GM18502 (cell line): ENCODE measurements around the gene DEPP1.
"Not testable (repeated sequence)": the region's sequence is repeated elsewhere in the genome, so short reads cannot be mapped to it uniquely, and the experiment has no call there.

Experiments used
- ATAC-seq: cut with Tn5 transposase; IDR thresholded peaks from one replicate; pipeline ENCODE4 v1.9.1; 2021; ENCODE audit warnings: mild to moderate bottlenecking; ENCODE audit not compliant: unreplicated experiment, poor library complexity

Gene DEPP1

GRCh38 chr10:44978570-44979280 is at the start of gene DEPP1:
DEPP1 (minus strand) TSS chr10:44978809; CDS start chr10:44978030, 779 bp downstream.
- peak; percentile 29 for ATAC-seq

- no peak for ATAC-seq
Observed at GRCh38 chr10:45023426-45023825, 44.8 kb upstream of the DEPP1 start.

DNA sequence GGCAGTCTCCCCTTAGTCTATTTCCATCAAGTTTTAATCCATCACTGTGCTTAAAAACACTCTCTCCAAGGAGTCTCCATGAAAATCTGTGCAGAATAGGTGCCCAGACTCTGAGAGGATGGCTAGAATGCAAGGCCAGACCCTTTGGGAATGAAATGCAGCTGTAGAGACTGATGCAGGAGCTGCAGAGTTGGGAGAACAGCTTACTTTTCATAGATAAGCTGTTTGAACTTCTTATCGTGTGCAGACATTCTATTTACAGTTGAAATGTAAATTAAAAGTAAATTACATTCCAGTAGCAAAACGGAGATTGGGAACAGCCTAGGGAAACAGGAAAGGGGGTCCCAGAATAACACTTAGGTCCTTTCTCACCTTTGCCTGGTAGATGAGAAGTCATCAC is 37.0 kb upstream of the DEPP1 start:
- ATAC-seq: no peak

- ATAC-seq: not testable (repeated sequence)
Observed at GRCh38 chr10:45014557-45014956, 35.9 kb upstream of the DEPP1 start.

- ATAC-seq: peak; percentile 82
Observed at GRCh38 chr10:45008524-45009161, 30.0 kb upstream of the DEPP1 start.

- ATAC-seq: no peak
Observed at GRCh38 chr10:45006276-45007030, 27.8 kb upstream of the DEPP1 start.

- no peak for ATAC-seq
Observed at GRCh38 chr10:45005284-45005683, 26.7 kb upstream of the DEPP1 start.

- no peak for ATAC-seq
Observed at GRCh38 chr10:45004661-45005060, 26.1 kb upstream of the DEPP1 start.

GRCh38 chr10:45003432-45004000 is 24.9 kb upstream of the DEPP1 start:
- no peak for ATAC-seq

DNA sequence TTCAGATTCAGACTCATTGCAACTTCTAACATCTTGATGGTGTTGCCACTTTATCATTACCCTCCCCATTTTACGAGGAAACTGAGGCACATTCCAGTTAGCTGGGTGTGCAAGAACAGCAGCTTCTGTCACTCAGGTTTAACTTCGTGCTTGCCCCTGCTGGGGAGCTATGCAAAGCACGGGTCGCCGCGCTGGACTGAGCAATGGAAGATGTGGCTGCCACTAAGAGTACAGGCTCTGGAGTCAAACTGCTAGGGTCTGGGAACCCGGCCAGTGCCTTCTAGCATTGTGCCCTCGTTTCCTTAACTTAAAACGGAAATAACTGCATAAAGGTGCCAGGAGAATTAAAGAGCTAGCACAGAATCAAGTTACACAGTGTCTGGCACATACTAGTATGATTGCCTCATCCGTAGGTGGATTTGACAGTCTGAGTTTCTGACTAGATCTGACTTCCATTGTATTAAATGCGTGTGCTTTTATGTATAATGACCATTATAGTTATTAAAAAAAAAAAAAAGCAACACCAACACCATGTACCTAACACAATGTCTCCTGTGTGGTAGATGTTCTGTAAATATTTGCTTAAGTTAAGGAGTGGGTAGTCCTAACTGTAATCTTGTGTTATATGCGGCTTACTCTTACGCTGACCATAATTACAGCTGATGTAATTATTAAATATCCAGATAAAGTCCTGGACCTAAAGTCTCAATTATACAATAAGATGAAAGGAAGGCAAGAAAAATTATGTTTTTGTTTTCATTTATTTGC is 23.0 kb upstream of the DEPP1 start:
- peak; percentile 78 for ATAC-seq

GRCh38 chr10:45000752-45001380 is 22.3 kb upstream of the DEPP1 start, which contains the start of gene ZNF22:
ZNF22 (plus strand) TSS chr10:45000923; CDS start chr10:45003369, 2,446 bp downstream.
- peak; percentile 82 for ATAC-seq

- ATAC-seq: peak; percentile 9
Observed at GRCh38 chr10:45000138-45000751, 21.6 kb upstream of the DEPP1 start.

DNA sequence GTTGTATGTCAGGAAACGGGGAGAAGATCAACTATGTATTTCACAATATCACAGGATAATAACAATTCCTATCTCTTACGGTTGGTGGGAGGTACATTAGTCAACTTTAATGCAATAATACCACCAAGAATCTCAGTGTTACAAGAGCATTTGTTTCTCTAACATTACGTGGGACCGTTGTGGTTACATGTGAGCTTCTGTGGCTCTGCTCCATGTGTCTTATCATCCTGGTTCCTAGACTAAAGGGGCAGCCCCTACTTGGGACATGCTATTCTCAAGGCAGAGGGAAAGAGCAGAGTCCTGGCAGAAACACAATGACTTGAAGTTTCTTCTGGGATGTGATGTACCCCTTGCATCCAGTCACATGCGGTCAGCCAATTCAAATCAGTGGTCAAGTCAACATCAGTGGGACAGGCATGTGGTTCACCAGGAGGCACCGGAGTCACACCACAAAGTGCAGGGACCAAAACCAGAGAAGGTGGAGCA is 19.6 kb upstream of the DEPP1 start:
- ATAC-seq: no peak

DNA sequence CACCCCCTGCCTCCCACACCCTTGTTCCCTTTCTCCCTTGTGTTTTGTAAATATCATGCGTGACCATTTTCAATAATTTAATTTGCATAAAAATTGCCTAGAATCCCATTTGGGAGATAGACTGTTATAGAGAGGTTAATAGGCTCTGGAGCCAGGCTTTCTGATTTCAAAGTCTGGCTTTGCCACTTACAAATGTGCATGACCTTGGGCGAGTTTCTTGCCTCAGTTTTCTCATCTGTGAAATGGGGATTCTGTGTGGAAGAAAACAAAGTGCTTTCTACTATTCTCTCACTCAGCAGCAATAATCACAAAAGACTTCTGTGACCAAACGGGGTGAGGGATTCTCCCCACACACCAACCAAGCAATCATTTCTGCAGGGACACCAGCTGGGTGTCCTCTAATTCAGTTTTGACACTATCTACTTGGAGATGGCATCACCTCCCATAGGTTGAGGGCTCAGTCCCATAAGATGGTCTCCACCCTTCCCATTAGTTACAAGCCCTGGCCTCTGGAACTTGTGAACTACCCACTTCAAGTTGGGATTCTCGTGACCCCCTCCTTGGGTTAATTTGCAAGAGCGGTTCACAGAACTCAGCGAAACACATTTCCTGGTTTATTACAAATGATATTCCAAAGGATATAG is 18.6 kb upstream of the DEPP1 start:
- ATAC-seq: no peak

DNA sequence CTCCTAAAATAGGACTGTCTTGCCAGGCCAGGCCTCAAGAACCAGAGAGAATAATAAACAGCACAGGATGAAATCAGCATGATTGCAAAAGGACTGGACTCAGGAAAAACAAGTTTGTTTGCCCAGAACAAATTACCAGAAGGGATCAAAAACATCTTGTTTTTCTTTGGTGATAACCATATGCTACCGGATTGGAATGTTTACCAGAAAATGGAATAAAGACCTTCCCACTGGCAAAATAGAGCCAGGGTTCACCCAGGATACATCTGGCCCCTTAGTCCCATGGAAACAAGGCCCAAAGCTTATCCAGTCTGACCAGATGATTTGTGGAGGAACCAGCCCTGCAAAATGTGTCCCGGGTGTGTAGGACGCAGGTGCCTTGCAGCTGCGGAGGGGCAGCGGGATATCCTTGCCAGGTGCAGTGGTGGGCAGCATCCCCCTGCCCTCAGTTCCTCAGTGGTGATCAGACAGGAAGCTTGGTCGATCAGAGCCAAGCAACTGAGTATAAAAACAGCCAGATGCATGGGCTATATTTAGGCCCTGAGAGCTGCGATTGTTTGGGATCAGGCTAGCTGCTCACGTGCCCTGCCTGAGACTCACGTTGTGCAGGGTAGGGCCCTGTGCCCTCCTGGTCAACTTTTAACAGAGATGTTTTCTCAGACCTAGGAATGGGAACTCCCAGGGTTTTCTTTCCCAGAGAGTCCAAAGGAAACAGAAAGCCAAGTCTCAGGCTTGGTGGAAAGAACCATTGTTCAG is 17.5 kb upstream of the DEPP1 start:
- no peak for ATAC-seq

GRCh38 chr10:44995581-44995913 is 16.9 kb upstream of the DEPP1 start:
- ATAC-seq: no peak

GRCh38 chr10:44994752-44995530 is 16.3 kb upstream of the DEPP1 start:
- no peak for ATAC-seq
